Keratinocyte (primary cell): ENCODE measurements around the gene SMIM28. TPM values are rescaled to one million over a fixed set of nuclear protein-coding genes. Genes with fewer than 3 reads are reported as not detected.

Experiments used
- DNase-seq: peaks from one replicate; pipeline ENCODE4 v3.0.0-alpha.2; 2011; ENCODE audit warnings: low read depth, missing footprints, low spot score
- FAIRE-seq: peaks from 2 replicates; lab custom pipeline; 2011; peaks lifted over from hg19 to GRCh38; lab: Jason Lieb, UNC
- H2AFZ ChIP-seq: 2 replicates; pipeline ENCODE4 v1.6.0; 2012; ENCODE audit warnings: low read length, control low read depth, inconsistent platforms; ENCODE audit not compliant: control insufficient read depth
- H3K27ac ChIP-seq: 2 replicates; pipeline ENCODE4 v1.5.1; 2011; ENCODE audit warnings: low read length; ENCODE audit not compliant: control insufficient read depth, insufficient read depth
- H3K27me3 ChIP-seq: 3 replicates; pipeline ENCODE4 v1.6.0; 2011; ENCODE audit warnings: low read length; ENCODE audit not compliant: control insufficient read depth, insufficient read depth; ENCODE audit errors: extremely low read depth
- H3K36me3 ChIP-seq, 2 experiments: 2 replicates in 1 of 2; 3 replicates in 1 of 2; pipeline ENCODE4 v1.5.1; 2011; ENCODE audit warnings: low read length in 2 of 2, mild to moderate bottlenecking in 1 of 2; ENCODE audit not compliant: control insufficient read depth in 2 of 2, insufficient read depth in 2 of 2; ENCODE audit errors: extremely low read depth in 1 of 2
- H3K4me1 ChIP-seq: 3 replicates; pipeline ENCODE4 v1.5.1; 2011; ENCODE audit warnings: low read length; ENCODE audit not compliant: control insufficient read depth, insufficient read depth; ENCODE audit errors: extremely low read depth
- H3K4me2 ChIP-seq: 3 replicates; pipeline ENCODE4 v1.6.0; 2011; ENCODE audit warnings: low read depth, low read length; ENCODE audit not compliant: control insufficient read depth, insufficient read depth; ENCODE audit errors: extremely low read depth
- H3K4me3 ChIP-seq, 3 experiments: fragments of 200-600 bp in 1 of 3; sonication (generic) in 1 of 3; 2 replicates in 2 of 3; 3 replicates in 1 of 3; pipeline ENCODE4 v1.5.1; 2011 to 2016; ENCODE audit warnings: low read length in 3 of 3, mild to moderate bottlenecking in 3 of 3, control low read depth in 2 of 3, inconsistent platforms in 1 of 3, low read depth in 1 of 3, mixed read lengths in 1 of 3, mixed run types in 1 of 3, moderate library complexity in 1 of 3; ENCODE audit not compliant: control insufficient read depth in 2 of 3, insufficient read depth in 2 of 3; ENCODE audit errors: extremely low read depth in 1 of 3
- H3K79me2 ChIP-seq: 2 replicates; pipeline ENCODE4 v1.6.0; 2012; ENCODE audit warnings: low read length; ENCODE audit not compliant: control insufficient read depth, insufficient read depth
- H3K9ac ChIP-seq: 3 replicates; pipeline ENCODE4 v1.6.0; 2011; ENCODE audit warnings: low read length; ENCODE audit not compliant: control insufficient read depth, insufficient read depth; ENCODE audit errors: extremely low read depth
- H3K9me1 ChIP-seq: 3 replicates; pipeline ENCODE4 v1.6.0; 2011; ENCODE audit warnings: low read length; ENCODE audit not compliant: control insufficient read depth, insufficient read depth; ENCODE audit errors: extremely low read depth
- H3K9me3 ChIP-seq: 2 replicates; pipeline ENCODE4 v1.5.1; 2012; ENCODE audit warnings: low read depth, low read length; ENCODE audit not compliant: control insufficient read depth
- H4K20me1 ChIP-seq: 3 replicates; pipeline ENCODE4 v1.6.0; 2011; ENCODE audit warnings: low read length; ENCODE audit not compliant: control insufficient read depth, insufficient read depth; ENCODE audit errors: extremely low read depth
- CTCF ChIP-seq, 3 experiments: IDR thresholded peaks in 1 of 3; conservative IDR thresholded peaks in 1 of 3; optimal IDR thresholded peaks in 1 of 3; 2 replicates in 2 of 3; 3 replicates in 1 of 3; pipeline versions ENCODE3 to v1.5.1; 2011; ENCODE audit warnings: low read length in 3 of 3, mild to moderate bottlenecking in 3 of 3, moderate library complexity in 2 of 3, control low read depth in 1 of 3, inconsistent platforms in 1 of 3; ENCODE audit not compliant: insufficient read depth in 2 of 3; ENCODE audit errors: extremely low read depth in 1 of 3
- EZH2 ChIP-seq: IDR thresholded peaks from one replicate; pipeline ENCODE4 v1.6.1; 2012; ENCODE audit warnings: inconsistent platforms, mild to moderate bottlenecking, low read length, moderate library complexity
- dilution Hi-C: fragments of 300-500 bp; cut with MboI; formaldehyde crosslinking; loops from one replicate; pipeline ENCODE4 v1.7.0; 2020; ENCODE audit warnings: low sequenced_read_pairs; ENCODE audit not compliant: extremely low pct_ligation_motif_present
- polyA plus RNA-seq, 5 experiments: library from polyadenylated mRNA; depleted of rRNA in 3 of 5; stranded (reverse) in 3 of 5; stranded (forward) in 1 of 5; unstranded in 1 of 5; fragments of >200 nt; gene quantifications; 1 replicate in 1 of 5; 2 replicates in 3 of 5; 3 replicates in 1 of 5; pipeline versions ENCODE4 v1.2.1 to v1.2.3, GENCODE V29; 2011 to 2012; ENCODE audit warnings: missing spikeins in 2 of 5, low read depth in 1 of 5, low replicate concordance in 1 of 5

SMIM28 gene
- polyA plus RNA-seq, 1 donor (not counting 4 experiments of a cell fraction or from before 2014, with no cell fraction given): not detected

GRCh38 chr6:138404666-138405337, 27.1 kb downstream of the SMIM28 start:
- H3K27me3 ChIP-seq: peaks cover 3% of the 10 kb centered on the region
- TF ChIP-seq EZH2 (no peak), CTCF (optimal IDR thresholded peaks at IDR 0.05 in 1 of 3, IDR thresholded peaks at IDR 0.05 in 1 of 3, conservative IDR thresholded peaks at IDR 0.05 in 1 of 3; ENCODE audit: extremely low read depth in 1 of 3, insufficient read depth in 2 of 3, low read length in 3 of 3) (no peak)
- H3K4me3 ChIP-seq: peak overlapping the region; percentile 62 to 88 (median 71)
- H3K36me3 ChIP-seq: peaks cover 17 to 34% of the 10 kb centered on the region in 2 experiments
- H3K9ac ChIP-seq: peak overlapping the region; percentile 95
- no peaks in the 10 kb centered on the region for H3K9me3 ChIP-seq
- peaks cover 8% of the 10 kb centered on the region for H3K4me1 ChIP-seq
- H2AFZ ChIP-seq: peak overlapping the region; percentile 82
- peak overlapping the region; percentile 82 for H3K27ac ChIP-seq
- dilution Hi-C loops: no loop called here
- peak overlapping the region; percentile 100 for H3K4me2 ChIP-seq
- H3K79me2 ChIP-seq: no peaks in the 10 kb centered on the region
- DNase-seq: no peak
- H4K20me1 ChIP-seq: no peaks in the 10 kb centered on the region
- no peaks in the 10 kb centered on the region for H3K9me1 ChIP-seq
- FAIRE-seq: no peak

GRCh38 chr6:138405816-138406413, 28.2 kb downstream of the SMIM28 start:
- Histone ChIP-seq H4K20me1 (no peaks in the 10 kb centered on the region), H3K79me2 (no peaks in the 10 kb centered on the region), H3K9ac (no peak overlapping the region), H3K9me3 (no peaks in the 10 kb centered on the region), H2AFZ (no peak overlapping the region), H3K36me3 (peaks cover 17 to 34% of the 10 kb centered on the region in 2 experiments), H3K4me1 (peaks cover 19% of the 10 kb centered on the region), H3K4me3 (no peak overlapping the region), H3K9me1 (no peaks in the 10 kb centered on the region), H3K27ac (no peak overlapping the region), H3K4me2 (peak overlapping the region; percentile 100), H3K27me3 (peaks cover 3% of the 10 kb centered on the region)
- FAIRE-seq (no peak), DNase-seq (no peak)
- TF ChIP-seq CTCF (optimal IDR thresholded peaks at IDR 0.05 in 1 of 3, IDR thresholded peaks at IDR 0.05 in 1 of 3, conservative IDR thresholded peaks at IDR 0.05 in 1 of 3; ENCODE audit: extremely low read depth in 1 of 3, insufficient read depth in 2 of 3, low read length in 3 of 3) (no peak), EZH2 (no peak)
- dilution Hi-C loops: no loop called here
